GM19468 (cell line): ENCODE results near the gene LENG1.
"Not testable (repeated sequence)": the region's sequence is repeated elsewhere in the genome, so short reads cannot be mapped to it uniquely, and the experiment has no call there.

Source experiments
- ATAC-seq: cut with Tn5 transposase; IDR thresholded peaks from one replicate; pipeline ENCODE4 v1.9.1; 2021; ENCODE audit warnings: mild to moderate bottlenecking, moderate library complexity, moderate number of reproducible peaks; ENCODE audit not compliant: unreplicated experiment; ENCODE audit errors: extremely low read depth

The LENG1 gene

DNA sequence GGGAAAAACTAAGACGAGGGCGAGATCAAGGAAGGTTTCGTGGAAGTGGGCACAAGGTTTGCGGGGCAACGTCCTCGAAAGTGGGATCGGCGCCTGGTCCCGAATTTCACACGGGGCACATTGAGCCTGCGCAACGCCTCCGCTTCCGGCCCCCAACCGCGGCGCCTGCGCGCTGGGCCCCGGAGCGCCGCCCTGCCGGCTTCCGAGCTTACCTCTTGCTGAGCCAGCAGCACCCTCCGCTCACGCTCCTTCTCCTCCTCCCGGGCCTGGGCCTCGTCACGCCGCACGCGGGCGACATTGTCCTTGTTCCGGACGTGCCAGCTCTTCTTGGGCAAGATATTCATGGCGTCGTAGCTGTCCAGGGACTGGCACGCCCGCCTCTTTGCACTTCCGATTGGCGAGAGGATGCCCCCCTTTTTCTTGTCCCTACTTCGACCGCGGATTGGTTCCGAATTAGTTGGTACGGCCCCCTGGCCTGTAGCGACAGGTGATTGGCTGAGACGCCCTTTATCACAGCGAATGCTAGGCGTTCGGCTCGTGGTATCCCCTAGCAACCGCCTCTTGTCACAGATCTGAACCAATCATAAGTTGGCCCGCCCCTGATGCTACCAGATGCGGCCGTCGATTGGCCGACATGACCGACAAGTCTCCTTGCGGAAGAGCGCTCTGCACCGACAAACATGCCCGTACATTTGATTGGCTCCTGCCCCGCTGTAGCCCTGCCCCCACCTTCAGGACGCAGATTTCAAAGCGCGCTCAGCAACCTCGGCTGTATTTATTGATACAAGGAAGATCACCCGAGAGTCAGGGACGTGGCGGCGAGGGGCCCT is at the start of gene LENG1:
Gene LENG1 (minus strand): TSS at position 370 of the 830 bp plus-strand sequence. CDS start 26 bp downstream, at position 344.
- peak; percentile 73 for ATAC-seq

DNA sequence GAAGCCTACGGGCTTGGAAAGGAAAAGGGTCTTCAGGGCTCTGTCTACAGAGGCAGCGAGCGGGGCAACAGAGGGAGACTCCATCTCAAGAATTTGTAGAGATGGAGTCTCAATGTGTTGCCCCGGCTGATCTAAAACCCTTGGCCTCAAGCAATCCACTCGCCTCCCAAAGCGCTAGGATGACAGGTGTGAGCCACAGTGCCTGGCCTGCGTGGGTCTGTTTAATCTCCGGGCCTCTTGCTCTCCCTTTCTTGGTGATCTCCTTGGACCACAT is 49.2 kb upstream of the LENG1 start:
- ATAC-seq = no peak

DNA sequence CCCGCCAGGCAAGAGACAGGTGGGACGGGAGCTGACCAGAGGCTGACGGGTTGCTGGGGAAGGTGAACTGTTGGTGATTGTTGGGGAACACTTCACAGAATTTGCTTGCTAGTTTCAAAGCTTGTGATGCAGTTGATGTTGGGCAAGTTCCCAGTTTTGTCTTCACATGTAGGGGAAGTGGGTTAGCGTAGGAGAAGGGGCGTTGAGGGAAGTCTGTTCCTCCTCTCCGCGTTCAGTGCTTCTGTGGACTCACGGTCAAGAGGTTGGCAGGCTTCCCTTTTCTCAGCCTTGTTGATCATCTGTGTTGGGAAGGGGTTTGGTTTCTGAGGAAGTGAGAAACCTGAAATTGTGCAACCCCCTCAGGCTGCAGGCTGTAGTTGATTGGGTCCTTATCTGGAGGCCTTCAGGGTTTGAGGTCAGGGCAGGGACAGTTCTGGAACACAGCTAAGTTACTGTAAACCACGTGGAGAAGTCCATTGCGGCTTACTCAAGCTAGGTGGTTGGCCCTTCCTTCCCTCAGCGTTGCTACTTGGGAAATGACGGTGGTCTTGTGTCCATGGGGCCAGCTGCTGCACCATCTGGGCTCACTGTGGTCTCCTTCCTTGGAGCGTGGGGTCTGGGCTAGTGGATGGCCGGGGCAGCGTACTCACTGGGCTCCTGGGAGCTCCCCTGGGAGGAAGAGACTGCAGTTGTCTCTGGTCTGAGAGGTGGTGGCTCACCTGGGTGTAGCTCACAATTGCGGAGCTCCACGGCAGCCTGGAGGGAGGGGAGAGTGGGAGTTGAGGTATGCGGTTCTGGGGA is 48.7 kb upstream of the LENG1 start:
- no peak for ATAC-seq

DNA sequence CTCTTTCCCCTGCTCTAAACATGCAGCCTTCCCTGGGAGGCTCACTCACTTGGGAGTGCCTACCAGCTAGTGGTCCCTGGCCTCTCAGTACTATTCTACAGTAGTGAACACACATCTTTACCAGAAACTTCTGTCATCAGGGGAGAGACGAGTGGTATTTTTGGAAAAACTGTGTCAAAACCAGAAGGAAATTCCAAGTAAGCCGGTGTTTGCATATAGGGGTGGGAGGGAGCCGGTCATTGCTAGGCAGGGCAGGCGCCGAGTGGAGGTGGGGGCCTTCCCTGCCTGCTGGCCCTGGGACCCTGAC is 48.1 kb upstream of the LENG1 start:
- ATAC-seq = no peak

DNA sequence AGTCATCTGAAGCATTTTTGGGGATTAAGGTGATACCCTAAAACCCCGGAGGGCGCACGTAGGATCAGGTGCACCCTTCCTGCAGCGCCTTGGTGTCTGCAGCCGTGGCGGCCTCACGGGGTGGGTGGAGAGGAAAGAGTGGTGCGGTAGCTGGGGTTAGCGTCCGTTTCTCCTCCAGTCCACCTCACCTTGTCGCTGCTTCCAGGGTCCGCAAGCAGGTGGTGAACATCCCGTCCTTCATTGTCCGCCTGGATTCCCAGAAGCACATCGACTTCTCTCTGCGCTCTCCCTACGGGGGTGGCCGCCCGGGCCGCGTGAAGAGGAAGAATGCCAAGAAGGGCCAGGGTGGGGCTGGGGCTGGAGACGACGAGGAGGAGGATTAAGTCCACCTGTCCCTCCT is 47.7 kb upstream of the LENG1 start:
- ATAC-seq = not testable (repeated sequence)

DNA sequence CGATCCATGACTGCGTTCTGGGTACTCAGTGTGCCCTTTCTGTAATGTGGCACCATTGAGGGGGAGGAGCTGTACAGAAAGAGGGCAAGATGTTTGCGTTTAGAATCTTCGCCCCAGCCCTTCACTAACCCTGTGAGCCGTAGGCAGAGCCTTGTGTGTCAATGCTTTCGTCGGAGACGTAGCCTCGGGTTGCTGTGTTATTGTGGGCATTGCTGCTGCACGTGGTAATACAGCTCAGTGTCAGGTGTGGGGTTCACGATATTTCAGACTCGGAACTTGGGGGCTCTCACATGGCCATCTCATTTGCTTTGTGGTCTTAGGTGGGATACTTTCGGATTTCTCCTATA is 47.3 kb upstream of the LENG1 start:
- no peak for ATAC-seq

DNA sequence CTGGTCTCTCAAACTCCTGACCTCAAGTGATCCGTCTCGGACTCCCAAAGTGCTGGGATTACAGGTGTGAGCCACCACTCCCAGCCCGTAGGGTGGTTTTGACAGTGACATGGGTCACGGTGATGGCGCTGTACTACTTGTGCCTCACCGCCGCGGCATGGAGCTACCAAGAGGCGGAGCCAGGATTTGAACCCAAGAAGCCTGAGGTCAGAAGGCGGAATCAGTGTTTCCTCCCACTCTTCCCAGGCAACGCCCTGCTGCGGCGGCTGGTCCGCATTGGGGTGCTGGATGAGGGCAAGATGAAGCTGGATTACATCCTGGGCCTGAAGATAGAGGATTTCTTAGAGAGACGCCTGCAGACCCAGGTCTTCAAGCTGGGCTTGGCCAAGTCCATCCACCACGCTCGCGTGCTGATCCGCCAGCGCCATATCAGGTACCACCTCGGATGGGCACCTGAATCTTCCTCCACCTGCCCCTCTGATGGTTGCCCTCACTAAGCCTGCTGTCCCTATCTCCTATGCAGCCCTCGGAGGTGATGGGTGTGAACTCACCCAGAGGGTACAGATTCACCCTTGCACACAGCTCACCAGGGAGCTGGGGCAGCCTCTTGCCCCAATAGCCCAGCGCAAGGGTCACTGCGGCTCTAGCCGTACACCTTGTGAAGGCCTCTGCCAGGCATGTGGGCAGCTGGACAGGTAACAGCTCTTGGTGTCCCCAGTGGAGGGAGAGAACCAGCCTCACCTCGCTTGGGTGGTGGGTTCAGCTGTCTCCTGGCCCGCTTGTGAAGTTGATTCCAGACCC is 46.7 kb upstream of the LENG1 start:
- ATAC-seq = no peak

DNA sequence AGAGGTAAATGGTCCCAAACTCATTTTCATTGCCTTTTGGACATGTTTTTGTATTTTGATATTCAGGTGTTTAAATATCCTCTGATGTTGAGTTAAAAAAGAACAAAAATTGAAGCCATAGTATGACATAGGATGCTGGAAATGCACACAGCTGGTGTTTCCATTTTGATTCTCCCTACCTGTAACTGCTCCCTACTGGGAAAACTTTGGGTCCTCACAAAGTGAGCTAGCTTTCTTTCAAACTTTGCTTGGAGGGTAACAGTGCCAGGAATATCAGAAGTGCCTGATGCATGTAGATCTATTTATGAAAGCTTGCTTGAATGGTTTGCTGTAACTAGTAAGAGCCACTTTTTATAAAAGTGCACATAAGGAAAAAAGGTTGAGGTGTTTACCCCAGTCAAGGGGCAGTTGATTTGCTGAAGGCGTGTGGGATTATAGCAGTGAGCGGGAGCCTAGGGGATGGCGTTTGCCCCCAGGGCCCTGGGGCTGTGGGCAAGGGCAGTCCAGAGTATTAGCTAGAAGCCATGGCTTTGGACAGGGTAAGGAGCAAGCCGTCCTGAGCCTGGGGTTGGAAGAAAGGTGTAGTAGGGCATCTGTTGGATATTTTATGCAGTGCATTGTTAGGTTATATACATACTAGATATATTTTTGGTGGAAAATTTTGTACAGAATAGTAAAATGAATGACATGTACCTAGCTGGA is 45.4 kb upstream of the LENG1 start:
- ATAC-seq = no peak

DNA sequence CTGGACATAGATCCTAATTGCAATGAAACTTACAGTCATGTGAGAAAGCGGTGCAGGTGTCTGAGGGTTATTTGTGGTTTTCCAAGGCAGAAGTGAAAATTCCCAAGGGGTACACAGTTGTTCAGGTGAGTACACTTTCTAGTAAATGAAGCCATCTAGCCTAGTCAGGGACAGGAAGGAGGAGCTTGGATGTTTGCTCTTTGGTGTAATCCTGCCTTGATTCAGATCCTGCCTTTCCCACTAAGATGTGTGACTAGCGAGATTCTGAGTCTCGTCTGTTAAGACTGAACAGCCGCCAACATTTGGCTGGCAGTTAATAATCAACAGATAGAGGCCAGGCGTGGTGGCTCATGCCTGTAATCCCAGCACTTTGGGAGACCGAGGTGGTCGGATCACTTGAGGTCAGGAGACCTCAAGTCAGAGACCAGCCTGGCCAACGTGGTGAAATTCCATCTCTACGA is 43.7 kb upstream of the LENG1 start:
- ATAC-seq = no peak

DNA sequence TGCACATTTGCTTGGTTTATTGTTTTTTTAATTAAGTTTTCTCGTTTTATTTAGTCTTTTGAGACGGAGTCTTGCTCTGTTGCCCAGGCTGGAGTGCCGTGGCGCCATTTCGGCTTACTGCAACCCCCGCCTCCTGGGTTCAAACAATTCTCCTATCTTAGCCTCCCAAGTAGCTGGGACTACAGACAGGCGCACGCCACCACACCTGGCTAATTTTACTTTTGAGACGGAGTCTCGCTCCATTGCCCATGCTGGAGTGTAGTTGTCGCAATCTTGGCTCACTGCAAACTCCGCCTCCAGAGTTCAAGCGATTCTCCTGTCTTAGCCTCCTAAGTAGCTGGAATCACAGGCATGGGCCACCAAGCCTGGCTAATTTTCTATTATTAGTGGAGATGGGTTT is 42.5 kb upstream of the LENG1 start:
- ATAC-seq = no peak

DNA sequence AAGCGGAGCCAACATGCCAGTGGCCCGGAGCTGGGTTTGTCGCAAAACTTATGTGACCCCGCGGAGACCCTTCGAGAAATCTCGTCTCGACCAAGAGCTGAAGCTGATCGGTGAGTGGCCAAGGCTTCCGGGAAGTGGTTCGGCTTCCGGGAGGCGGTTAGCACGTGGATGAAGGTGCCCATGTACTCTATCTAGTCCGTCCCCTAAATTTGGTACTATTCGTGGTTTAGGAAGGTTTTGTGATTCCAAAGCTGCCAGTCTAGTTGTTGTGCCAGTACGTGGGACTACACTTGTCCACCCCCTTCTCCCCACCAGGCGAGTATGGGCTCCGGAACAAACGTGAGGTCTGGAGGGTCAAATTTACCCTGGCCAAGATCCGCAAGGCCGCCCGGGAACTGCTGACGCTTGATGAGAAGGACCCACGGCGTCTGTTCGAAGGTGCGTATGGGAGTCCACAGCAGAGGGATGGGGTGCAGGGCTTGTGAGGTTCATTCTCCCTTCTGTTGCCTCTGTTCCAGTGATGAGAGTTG is 41.7 kb upstream of the LENG1 start:
- ATAC-seq = no peak

DNA sequence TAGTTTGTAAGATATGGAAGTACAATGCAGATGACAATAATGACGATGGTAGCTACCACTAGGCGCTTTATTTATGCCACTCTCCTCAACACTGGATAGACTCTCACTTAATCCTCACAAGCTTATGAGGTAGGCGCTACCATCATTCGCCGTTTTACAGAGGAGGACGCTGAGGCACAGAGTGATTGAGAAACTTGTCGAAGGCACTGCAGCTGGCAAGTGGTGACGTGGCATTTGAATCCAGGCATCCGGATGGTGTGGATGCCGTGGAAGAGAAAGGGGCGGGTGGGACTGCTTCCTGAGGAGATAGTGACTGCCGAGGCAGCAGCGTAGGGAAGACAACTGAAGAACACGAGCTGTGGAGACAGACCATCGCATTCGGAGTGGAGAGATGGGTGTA is 39.9 kb upstream of the LENG1 start:
- ATAC-seq = no peak

DNA sequence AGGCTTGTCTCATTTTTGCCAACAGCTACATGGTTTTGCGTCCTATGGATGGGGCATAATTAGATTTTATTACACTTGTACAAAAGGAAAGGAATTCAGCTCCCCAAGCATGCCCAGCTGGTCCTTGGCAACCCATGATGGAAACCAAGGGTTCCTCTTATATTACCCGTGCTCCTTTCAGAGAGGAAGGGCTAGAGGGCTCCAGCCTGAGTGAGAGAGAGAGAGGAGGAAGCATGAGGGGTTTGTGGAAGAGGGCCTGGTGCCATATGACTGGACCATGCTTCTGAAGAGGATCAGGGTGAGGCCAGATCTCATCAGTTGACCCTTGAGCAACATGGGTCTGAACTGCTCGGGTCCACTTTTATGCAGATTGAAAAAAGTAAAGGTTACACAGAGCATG is 37.6 kb upstream of the LENG1 start:
- no peak for ATAC-seq

DNA sequence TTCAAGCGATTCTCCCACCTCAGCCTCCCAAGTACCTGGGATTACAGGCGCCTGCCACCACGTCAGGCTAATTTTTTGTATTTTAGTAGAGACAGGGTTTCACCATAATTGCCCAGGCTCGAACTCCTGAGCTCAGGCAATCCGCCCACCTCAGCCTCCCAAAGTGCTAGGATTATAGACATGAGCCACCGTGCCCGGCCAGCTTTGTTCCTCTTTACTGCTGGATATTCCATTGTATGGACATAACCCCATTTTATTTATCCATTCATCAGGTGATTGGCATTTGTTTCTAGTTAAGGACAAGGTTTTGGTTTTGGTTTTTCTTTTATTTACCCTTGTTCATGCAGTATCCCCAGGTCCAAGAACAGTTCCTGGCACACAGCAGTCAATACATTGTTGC is 37.0 kb upstream of the LENG1 start:
- ATAC-seq = no peak

DNA sequence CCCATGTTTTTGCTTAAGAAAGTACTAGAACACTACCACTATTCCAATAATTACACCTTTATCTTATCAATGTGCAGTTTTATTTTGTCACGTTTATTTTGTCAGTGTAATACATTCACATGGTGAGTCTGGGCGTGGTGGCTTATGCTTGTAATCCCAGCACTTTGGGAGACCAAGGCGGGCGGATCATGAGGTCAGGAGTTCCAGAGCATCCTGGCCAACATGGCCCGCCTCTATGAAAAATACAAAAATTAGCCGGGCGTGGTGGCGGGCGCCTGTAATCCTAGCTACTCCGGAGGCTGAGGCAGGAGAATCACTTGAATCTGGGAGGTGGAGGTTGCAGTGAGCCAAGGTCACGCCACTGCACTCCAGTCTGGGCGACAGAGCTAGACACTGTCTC is 34.9 kb upstream of the LENG1 start:
- not testable (repeated sequence) for ATAC-seq

DNA sequence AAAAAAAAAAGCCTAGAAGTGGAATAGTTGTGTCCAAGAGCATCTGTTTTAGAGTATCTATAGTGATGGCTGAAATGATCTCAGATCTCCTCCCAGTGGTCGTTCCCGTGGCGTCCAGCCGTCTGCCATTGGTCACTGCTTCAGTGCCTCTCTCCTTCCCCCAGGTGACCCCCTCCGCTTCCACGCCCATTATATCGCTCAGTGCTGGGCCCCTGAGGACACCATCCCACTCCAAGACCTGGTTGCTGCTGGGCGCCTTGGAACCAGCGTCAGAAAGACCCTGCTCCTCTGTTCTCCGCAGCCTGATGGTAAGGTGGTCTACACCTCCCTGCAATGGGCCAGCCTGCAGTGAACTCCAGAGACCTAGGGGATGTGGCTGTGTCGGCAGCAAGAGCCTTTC is 33.5 kb upstream of the LENG1 start:
- no peak for ATAC-seq

DNA sequence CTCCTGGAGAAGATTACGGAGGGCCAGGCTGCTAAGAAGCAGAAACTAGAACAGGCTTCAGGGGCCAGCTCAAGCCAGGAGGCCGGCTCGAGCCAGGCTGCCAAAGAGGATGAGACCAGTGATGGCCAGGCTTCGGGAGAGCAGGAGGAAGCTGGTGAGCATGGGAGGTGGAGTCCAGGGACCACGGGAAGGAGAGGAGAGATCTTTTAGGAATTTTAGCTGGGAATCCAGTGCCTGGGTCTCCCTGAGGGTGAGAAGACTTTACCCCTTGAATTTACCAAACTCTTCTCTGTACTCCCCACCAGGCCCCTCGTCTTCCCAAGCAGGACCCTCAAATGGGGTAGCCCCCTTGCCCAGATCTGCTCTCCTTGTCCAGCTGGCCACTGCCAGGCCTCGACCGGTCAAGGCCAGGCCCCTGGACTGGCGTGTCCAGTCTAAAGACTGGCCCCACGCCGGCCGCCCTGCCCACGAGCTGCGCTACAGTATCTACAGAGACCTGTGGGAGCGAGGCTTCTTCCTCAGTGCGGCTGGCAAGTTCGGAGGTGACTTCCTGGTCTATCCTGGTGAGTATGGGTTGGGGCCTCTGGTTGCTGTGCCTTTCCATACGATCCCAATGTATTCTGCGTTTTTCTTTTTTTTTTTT is 32.4 kb upstream of the LENG1 start:
- ATAC-seq = no peak

DNA sequence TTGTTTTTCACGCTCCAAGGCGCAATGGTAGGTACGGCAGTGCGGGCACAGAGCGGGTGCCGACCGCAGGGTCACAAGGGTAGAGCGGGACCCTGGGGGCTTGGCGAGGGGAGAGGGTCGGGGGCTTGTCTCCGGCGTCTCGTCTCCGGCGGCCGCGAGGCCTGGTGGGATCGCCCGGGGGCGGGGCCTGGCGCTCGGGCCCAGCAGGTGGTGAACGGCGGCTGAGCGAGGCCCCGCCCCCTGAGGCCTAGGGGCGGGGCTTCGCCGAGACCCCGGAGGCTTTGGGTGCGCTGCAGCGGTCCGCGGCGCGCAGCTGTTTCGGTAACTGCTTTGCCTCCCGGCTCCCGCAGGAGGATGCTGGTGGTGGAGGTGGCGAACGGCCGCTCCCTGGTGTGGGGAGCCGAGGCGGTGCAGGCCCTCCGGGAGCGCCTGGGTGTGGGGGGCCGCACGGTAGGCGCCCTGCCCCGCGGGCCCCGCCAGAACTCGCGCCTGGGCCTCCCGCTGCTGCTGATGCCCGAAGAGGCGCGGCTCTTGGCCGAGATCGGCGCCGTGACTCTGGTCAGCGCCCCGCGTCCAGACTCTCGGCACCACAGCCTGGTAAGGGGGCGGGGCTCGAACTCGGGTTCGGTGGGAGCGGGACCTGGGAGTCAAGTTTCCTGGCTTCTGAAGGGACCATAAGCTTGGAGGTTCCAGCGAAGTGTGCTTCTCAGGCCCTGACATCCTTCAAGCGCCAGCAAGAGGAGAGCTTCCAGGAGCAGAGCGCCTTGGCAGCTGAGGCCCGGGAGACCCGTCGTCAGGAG is 31.7 kb upstream of the LENG1 start, which contains the start of gene TSEN34:
Gene TSEN34 (plus strand): TSS at position 298 of the 800 bp plus-strand sequence. CDS start 57 bp downstream, at position 355.
- peak; percentile 12 for ATAC-seq

DNA sequence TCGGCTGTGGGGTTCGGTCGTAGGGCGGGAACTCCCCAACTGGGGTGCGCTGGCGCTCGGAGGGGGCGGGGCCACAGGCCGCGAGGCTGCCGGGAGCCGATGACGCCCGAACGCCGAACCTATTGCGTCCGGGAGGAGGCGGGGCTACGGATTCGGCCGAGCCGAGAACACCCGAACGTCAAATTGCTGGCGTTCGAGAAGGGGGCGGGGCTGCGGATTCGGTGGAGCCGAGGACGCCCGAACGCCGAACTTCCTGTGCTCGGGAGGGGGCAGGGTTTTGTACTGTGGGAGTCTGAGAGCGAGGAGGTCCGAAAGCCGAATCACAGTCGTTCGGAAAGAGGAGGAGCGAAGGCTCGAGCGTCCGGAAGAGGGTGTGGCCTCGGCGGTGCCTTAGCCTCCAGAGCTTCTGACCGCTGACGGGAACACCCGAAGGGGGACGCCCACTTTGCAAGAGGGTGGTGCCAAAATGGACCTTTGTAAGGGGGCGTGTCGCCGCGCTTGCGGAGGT is 31.0 kb upstream of the LENG1 start:
- ATAC-seq = peak; percentile 35
